HCT116 (cell line): ENCODE data around the gene STAG1. TPM values are rescaled to one million over a fixed set of nuclear protein-coding genes. Genes with fewer than 3 reads are reported as not detected.

Experiments used
- ATAC-seq: fragments of 200-7000 bp; cut with Tn5 transposase; 2 replicates; pipeline ENCODE4 v1.9.1; 2020; ENCODE audit warnings: mild to moderate bottlenecking, moderate library complexity
- BruUV-seq: library from RNA; stranded (reverse); fragments of 400-500 nt; replicated peaks from 2 replicates; lab custom pipeline; 2021; lab: Mats Ljungman, UMichigan
- CTCF ChIA-PET: fragments of 300-600 bp; sonication (Branson Sonifier 250); formaldehyde crosslinking; loops from one replicate; lab custom pipeline; 2021; ENCODE audit warnings: antibody characterized with exemption; lab: Charles Lee
- POLR2A ChIA-PET: fragments of 300-600, 350-600 bp; sonication (Branson Sonifier 250); formaldehyde crosslinking; loops from one replicate; lab custom pipeline; 2021; ENCODE audit warnings: antibody characterized with exemption; lab: Charles Lee
- RAD21 ChIA-PET, 2 experiments: fragments of 300-600 bp; sonication (Branson Sonifier 250); formaldehyde crosslinking; loops; one replicate each; lab custom pipeline; 2023; ENCODE audit warnings: low total read pairs in 2 of 2; ENCODE audit not compliant: uncharacterized antibody in 2 of 2, unreplicated experiment in 2 of 2, low non-redundant PET in 1 of 2; lab: Charles Lee
- DNase-seq: peaks from one replicate; pipeline ENCODE4 v3.0.0-alpha.2; 2010; ENCODE audit warnings: low read depth, low spot score
- H2AFZ ChIP-seq: fragments of 200-600 bp; shearing (Covaris generic), sonication (generic); 2 replicates; pipeline ENCODE4 v1.6.1; 2017; ENCODE audit warnings: low read depth, mixed run types, mixed read lengths, antibody characterized with exemption, low read length; ENCODE audit not compliant: poor library complexity, severe bottlenecking
- H3K27ac ChIP-seq: 2 replicates; pipeline ENCODE4 v1.5.1; 2012; ENCODE audit warnings: low read depth, low read length
- H3K27me3 ChIP-seq: fragments of 200-600 bp; sonication (generic); 2 replicates; pipeline ENCODE4 v1.6.1; 2016; ENCODE audit warnings: mixed run types, low read length, mixed read lengths; ENCODE audit not compliant: insufficient read depth
- H3K36me3 ChIP-seq, 2 experiments: fragments of 200-500 bp in 1 of 2; fragments of 200-600 bp in 1 of 2; sonication (Bioruptor generic) in 1 of 2; sonication (generic) in 1 of 2; 2 replicates each; pipeline versions ENCODE4 v1.5.1 to v1.6.1; 2014 to 2016; ENCODE audit warnings: low read length in 2 of 2, inconsistent platforms in 1 of 2, mixed read lengths in 1 of 2, mixed run types in 1 of 2; ENCODE audit not compliant: insufficient read depth in 2 of 2, control insufficient read depth in 1 of 2
- H3K4me1 ChIP-seq, 2 experiments: fragments of 200-600 bp in 1 of 2; sonication (generic) in 1 of 2; 2 replicates each; pipeline versions ENCODE4 v1.5.1 to v1.6.1; 2012 to 2017; ENCODE audit warnings: low read length in 2 of 2, inconsistent platforms in 1 of 2, mild to moderate bottlenecking in 1 of 2, mixed read lengths in 1 of 2, mixed run types in 1 of 2, moderate library complexity in 1 of 2; ENCODE audit not compliant: insufficient read depth in 2 of 2, control insufficient read depth in 1 of 2
- H3K4me2 ChIP-seq: fragments of 200-600 bp; sonication (generic); 2 replicates; pipeline ENCODE4 v1.6.1; 2017; ENCODE audit warnings: mixed run types, low read length, mixed read lengths
- H3K4me3 ChIP-seq, 2 experiments: fragments of 200-600 bp in 1 of 2; sonication (generic) in 1 of 2; replicated peaks in 1 of 2; 2 replicates each; pipeline ENCODE4 v1.5.1; 2011 to 2016; ENCODE audit warnings: low read length in 2 of 2, control low read depth in 1 of 2, low read depth in 1 of 2, mild to moderate bottlenecking in 1 of 2, mixed read lengths in 1 of 2, mixed run types in 1 of 2
- H3K79me2 ChIP-seq: fragments of 200-600 bp; sonication (generic); 2 replicates; pipeline ENCODE4 v1.6.1; 2017; ENCODE audit warnings: mild to moderate bottlenecking, mixed run types, low read length, moderate library complexity, mixed read lengths; ENCODE audit not compliant: insufficient read depth
- H3K9ac ChIP-seq: fragments of 200-600 bp; sonication (generic); 2 replicates; pipeline ENCODE4 v1.6.1; 2016; ENCODE audit warnings: low read length, mixed read lengths
- H3K9me2 ChIP-seq: fragments of 200-600 bp; sonication (generic), shearing (Covaris generic); 2 replicates; pipeline ENCODE4 v1.6.1; 2017; ENCODE audit warnings: mixed run types, mild to moderate bottlenecking, moderate library complexity; ENCODE audit not compliant: insufficient read depth
- H3K9me3 ChIP-seq, 2 experiments: fragments of 200-500 bp in 1 of 2; fragments of 200-600 bp in 1 of 2; sonication (Bioruptor generic) in 1 of 2; sonication (generic) in 1 of 2; 2 replicates each; pipeline ENCODE4 v1.6.1; 2014 to 2017; ENCODE audit warnings: low read length in 2 of 2, mixed read lengths in 2 of 2, inconsistent platforms in 1 of 2, low read depth in 1 of 2, mild to moderate bottlenecking in 1 of 2, mixed run types in 1 of 2, moderate library complexity in 1 of 2; ENCODE audit not compliant: control insufficient read depth in 1 of 2, insufficient read depth in 1 of 2
- H4K20me1 ChIP-seq: fragments of 200-600 bp; sonication (generic), shearing (Covaris generic); 2 replicates; pipeline ENCODE4 v1.6.1; 2017; ENCODE audit warnings: mixed run types, mild to moderate bottlenecking, moderate library complexity; ENCODE audit not compliant: insufficient read depth
- CBX3 ChIP-seq: IDR thresholded peaks from 2 replicates; pipeline ENCODE4 v1.6.1; 2012; ENCODE audit warnings: low read depth
- CEBPB ChIP-seq: IDR thresholded peaks from 2 replicates; pipeline ENCODE4 v1.6.1; 2012; ENCODE audit warnings: low read depth
- CTCF ChIP-seq, 3 experiments: fragments of 200-600 bp in 1 of 3; sonication (generic) in 1 of 3; IDR thresholded peaks in 2 of 3; conservative IDR thresholded peaks in 1 of 3; 2 replicates each; pipeline ENCODE4 v1.5.1; 2012 to 2017; ENCODE audit warnings: low read depth in 2 of 3, low read length in 2 of 3, antibody characterized with exemption in 1 of 3, borderline replicate concordance in 1 of 3, control low read depth in 1 of 3, mild to moderate bottlenecking in 1 of 3, mixed read lengths in 1 of 3, mixed run types in 1 of 3, moderate library complexity in 1 of 3; ENCODE audit not compliant: insufficient read depth in 1 of 3
- EGR1 ChIP-seq: IDR thresholded peaks from 2 replicates; pipeline ENCODE4 v1.6.1; 2012; ENCODE audit warnings: low read depth
- EZH2 ChIP-seq: fragments of 200-600 bp; sonication (generic); IDR thresholded peaks from 2 replicates; pipeline ENCODE4 v1.6.1; 2017; ENCODE audit warnings: antibody characterized with exemption, mixed run types
- FOSL1 ChIP-seq: IDR thresholded peaks from 2 replicates; pipeline ENCODE4 v1.6.1; 2012; ENCODE audit warnings: low read depth
- JUND ChIP-seq: IDR thresholded peaks from 2 replicates; pipeline ENCODE4 v1.6.1; 2012
- POLR2A ChIP-seq: IDR thresholded peaks from 2 replicates; pipeline ENCODE4 v1.7.0; 2011; ENCODE audit warnings: borderline replicate concordance; ENCODE audit not compliant: insufficient read depth, insufficient read length; ENCODE audit errors: extremely low read depth
- POLR2AphosphoS5 ChIP-seq: IDR thresholded peaks from 2 replicates; pipeline ENCODE4 v1.6.1; 2011; ENCODE audit warnings: mild to moderate bottlenecking, low read depth, low read length, moderate library complexity
- REST ChIP-seq: IDR thresholded peaks from 2 replicates; pipeline ENCODE4 v1.6.1; 2012; ENCODE audit warnings: low read depth
- SIN3A ChIP-seq: IDR thresholded peaks from 2 replicates; pipeline ENCODE4 v1.6.1; 2012; ENCODE audit warnings: low read depth
- SP1 ChIP-seq: IDR thresholded peaks from 2 replicates; pipeline ENCODE4 v1.6.1; 2012; ENCODE audit warnings: low read depth
- SRF ChIP-seq: IDR thresholded peaks from 2 replicates; pipeline ENCODE4 v1.6.1; 2012; ENCODE audit warnings: low read depth
- TCF7L2 ChIP-seq: IDR thresholded peaks from 2 replicates; pipeline ENCODE4 v1.7.0; 2011; ENCODE audit warnings: borderline replicate concordance, inconsistent platforms; ENCODE audit not compliant: insufficient read depth, insufficient read length; ENCODE audit errors: extremely low read depth
- YY1 ChIP-seq: IDR thresholded peaks from 2 replicates; pipeline ENCODE4 v1.6.1; 2011; ENCODE audit warnings: low read length, low read depth, moderate library complexity, mild to moderate bottlenecking; ENCODE audit not compliant: insufficient replicate concordance; ENCODE audit errors: extremely low read depth
- ZBTB33 ChIP-seq: IDR thresholded peaks from 2 replicates; pipeline ENCODE4 v1.6.1; 2011; ENCODE audit warnings: mild to moderate bottlenecking, low read length, moderate library complexity; ENCODE audit not compliant: insufficient replicate concordance; ENCODE audit errors: extremely low read depth
- ZFX ChIP-seq: fragments of 450-650 bp; IDR thresholded peaks from 2 replicates; pipeline ENCODE4 v1.6.1; 2017
- ZNF274 ChIP-seq: fragments of 200-500 bp; sonication (Bioruptor generic); IDR thresholded peaks from 2 replicates; pipeline ENCODE4 v1.6.1; 2014; ENCODE audit warnings: mild to moderate bottlenecking, low read depth, low read length, inconsistent platforms
- intact Hi-C: fragments of 100-400 bp; cut with micrococcal nuclease; formaldehyde crosslinking; loops from 2 replicates; pipeline ENCODE4 v1.10.0; 2022
- total RNA-seq: library from RNA; stranded (reverse); gene quantifications from one replicate; pipeline ENCODE4 v1.2.1, GENCODE V29; 2021; ENCODE audit not compliant: unreplicated experiment
- TF ChIP-seq, protein P1 (sequence below): IDR thresholded peaks from 2 replicates; pipeline ENCODE4 v1.6.1; 2012
- TF ChIP-seq, protein P2 (sequence below): IDR thresholded peaks from 2 replicates; pipeline ENCODE4 v1.6.1; 2012

Gene STAG1
- total RNA-seq, 1 experiment from 2014 or later: 29.4 TPM

DNA sequence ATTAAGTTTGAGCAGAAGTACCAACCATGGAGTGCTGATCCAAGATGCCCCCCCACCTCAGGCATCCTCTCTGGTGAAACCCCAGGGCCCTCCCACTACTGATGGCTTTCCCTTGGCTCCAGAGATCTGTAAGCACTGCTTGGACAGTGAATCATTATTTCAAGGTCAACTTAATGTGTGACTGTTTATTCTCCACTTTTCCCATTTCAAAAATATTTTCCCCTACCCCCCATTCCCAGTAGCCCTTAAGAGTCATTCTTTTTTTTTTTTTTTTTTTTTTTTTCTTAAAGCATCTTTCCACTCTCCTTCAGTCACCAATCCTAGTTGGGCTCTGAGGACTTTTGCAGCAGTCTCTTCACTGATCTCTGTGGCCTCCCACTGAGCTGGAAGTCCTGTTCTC, 419.4 kb downstream of the STAG1 start:
- DNase-seq: no peak
- no peak for TF ChIP-seq SRF
- TF ChIP-seq YY1: no peak
- no peak for TF ChIP-seq FOSL1
- no peak for TF ChIP-seq CBX3
- TF ChIP-seq POLR2AphosphoS5: no peak
- no peak for TF ChIP-seq REST
- no peak for TF ChIP-seq ZNF274
- TF ChIP-seq JUND: no peak
- TF ChIP-seq SIN3A: no peak
- no peak for TF ChIP-seq EGR1
- TF ChIP-seq, protein P1, sequence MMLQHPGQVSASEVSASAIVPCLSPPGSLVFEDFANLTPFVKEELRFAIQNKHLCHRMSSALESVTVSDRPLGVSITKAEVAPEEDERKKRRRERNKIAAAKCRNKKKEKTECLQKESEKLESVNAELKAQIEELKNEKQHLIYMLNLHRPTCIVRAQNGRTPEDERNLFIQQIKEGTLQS: no peak
- no peak for TF ChIP-seq SP1
- TF ChIP-seq EZH2: no peak
- TF ChIP-seq ZFX: no peak
- TF ChIP-seq ZBTB33: no peak
- TF ChIP-seq POLR2A: no peak
- TF ChIP-seq, protein P2, sequence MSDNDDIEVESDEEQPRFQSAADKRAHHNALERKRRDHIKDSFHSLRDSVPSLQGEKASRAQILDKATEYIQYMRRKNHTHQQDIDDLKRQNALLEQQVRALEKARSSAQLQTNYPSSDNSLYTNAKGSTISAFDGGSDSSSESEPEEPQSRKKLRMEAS: no peak
- TF ChIP-seq CTCF (IDR thresholded peaks at IDR 0.05 in 2 of 3, conservative IDR thresholded peaks at IDR 0.05 in 1 of 3; ENCODE audit: borderline replicate concordance in 1 of 3, insufficient read depth in 1 of 3, low read depth in 2 of 3, low read length in 2 of 3): no peak
- TF ChIP-seq TCF7L2: no peak
- TF ChIP-seq CEBPB: no peak
- CTCF ChIA-PET: interaction anchor here (0.7 kb wide), 1 partner anchor 9 kb away, joined by 4 read pairs; no protein-coding TSS in a partner anchor

More for the DNA sequence above, 419.4 kb downstream of the STAG1 start:
- ChIA-PET RAD21 (no interaction called here), POLR2A (no interaction called here)
- ATAC-seq: no peak
- H3K79me2 ChIP-seq: no peaks in the 10 kb centered on the region
- no peak overlapping the region for H3K9ac ChIP-seq
- no peak overlapping the region for H3K4me3 ChIP-seq
- no peaks in the 10 kb centered on the region for H3K4me1 ChIP-seq
- no peaks in the 10 kb centered on the region for H3K9me3 ChIP-seq
- no peak overlapping the region for H2AFZ ChIP-seq
- H3K9me2 ChIP-seq: no peaks in the 10 kb centered on the region
- no peaks in the 10 kb centered on the region for H3K36me3 ChIP-seq
- no peak overlapping the region for H3K4me2 ChIP-seq
- no peaks in the 10 kb centered on the region for H4K20me1 ChIP-seq
- BruUV-seq: no TSS peak
- H3K27me3 ChIP-seq: no peaks in the 10 kb centered on the region
- intact Hi-C loops: no loop called here
- H3K27ac ChIP-seq: no peak overlapping the region
